ENCODE data around the gene TACC3. TPM values are rescaled to one million over a fixed set of nuclear protein-coding genes. Genes with fewer than 3 reads are reported as not detected.

The TACC3 gene
- total RNA-seq, 2 experiments from 2014 or later = 197 to 206 TPM

DNA sequence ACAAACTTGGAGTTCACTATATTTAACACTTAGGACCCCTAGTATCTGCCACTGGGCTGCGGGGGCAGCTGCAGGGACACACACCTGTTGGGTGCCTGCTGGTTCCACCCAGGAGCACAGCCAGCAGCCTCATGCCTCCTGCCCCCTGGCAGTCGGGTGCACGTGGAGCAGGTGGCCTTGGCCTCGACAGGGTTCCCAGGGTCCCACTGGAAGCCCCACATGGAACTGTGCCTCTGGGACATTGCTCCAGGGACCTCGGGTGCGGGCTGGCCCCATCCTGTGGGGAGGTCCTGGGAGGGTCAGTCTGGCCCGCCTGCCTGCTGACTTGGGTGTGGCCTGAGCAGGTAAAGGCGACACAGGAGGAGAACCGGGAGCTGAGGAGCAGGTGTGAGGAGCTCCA is 18.0 kb downstream of the TACC3 start:
- no peak overlapping the region for H3K4me3 Mint-ChIP-seq
- POLR2A ChIA-PET = no interaction called here
- H3K27me3 Mint-ChIP-seq = no peaks in the 10 kb centered on the region
- H3K27ac Mint-ChIP-seq = no peak overlapping the region
- H3K4me1 Mint-ChIP-seq = no peaks in the 10 kb centered on the region
- peaks cover 4% of the 10 kb centered on the region for H3K9me3 Mint-ChIP-seq (ENCODE audit: low read depth)
- ATAC-seq (no peak), DNase-seq (no peak)
- intact Hi-C loops (cut with DNase I, micrococcal nuclease) = no loop called here
- CTCF ChIA-PET = interaction anchor here (1.8 to 3.5 kb wide), 2 partner anchors 9 to 46 kb away, joined by 5 to 11 read pairs; no protein-coding TSS in a partner anchor
- peaks cover 69% of the 10 kb centered on the region for H3K36me3 Mint-ChIP-seq (ENCODE audit: low read depth)

DNA sequence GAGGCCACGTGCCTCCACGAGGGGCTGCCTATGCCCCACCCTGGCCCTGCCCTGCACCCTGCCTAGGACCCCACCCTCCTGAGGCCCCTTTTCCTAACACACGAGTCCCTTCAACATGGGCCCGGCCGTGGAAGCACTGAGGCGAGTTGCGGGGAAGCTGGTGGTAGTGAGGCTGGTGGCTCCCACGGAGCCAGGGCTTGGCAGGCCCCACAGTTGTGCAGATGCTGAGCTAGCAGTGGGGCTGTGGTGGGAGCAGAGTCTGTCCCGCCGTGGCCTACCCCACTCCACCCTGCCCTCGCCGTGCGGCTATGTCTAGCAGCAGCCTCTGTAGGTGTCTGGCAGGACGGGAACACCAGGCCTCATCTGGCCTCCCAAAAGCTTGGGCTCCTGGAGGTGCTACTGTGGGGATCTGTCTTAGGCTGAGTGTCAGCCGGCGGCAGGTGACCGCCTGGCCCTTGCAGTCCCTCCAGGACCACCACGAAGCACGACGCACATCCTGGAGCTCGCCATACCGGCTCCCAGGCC is 18.8 kb downstream of the TACC3 start:
- H3K27ac Mint-ChIP-seq = no peak overlapping the region
- intact Hi-C loops (cut with DNase I, micrococcal nuclease) = loop anchor here in 1 of 2 experiments (10.0 kb wide), 1 partner anchor 155 kb away; no protein-coding TSS in a partner anchor
- ChIA-PET POLR2A (no interaction called here), CTCF (interaction anchor here (1.8 to 3.5 kb wide), 2 partner anchors 8 to 46 kb away, joined by 5 to 11 read pairs; no protein-coding TSS in a partner anchor)
- H3K27me3 Mint-ChIP-seq = no peaks in the 10 kb centered on the region
- peaks cover 72% of the 10 kb centered on the region for H3K36me3 Mint-ChIP-seq (ENCODE audit: low read depth)
- ATAC-seq (no peak), DNase-seq (no peak)
- H3K9me3 Mint-ChIP-seq (ENCODE audit: low read depth) = peaks cover 4% of the 10 kb centered on the region
- no peaks in the 10 kb centered on the region for H3K4me1 Mint-ChIP-seq
- H3K4me3 Mint-ChIP-seq = no peak overlapping the region

DNA sequence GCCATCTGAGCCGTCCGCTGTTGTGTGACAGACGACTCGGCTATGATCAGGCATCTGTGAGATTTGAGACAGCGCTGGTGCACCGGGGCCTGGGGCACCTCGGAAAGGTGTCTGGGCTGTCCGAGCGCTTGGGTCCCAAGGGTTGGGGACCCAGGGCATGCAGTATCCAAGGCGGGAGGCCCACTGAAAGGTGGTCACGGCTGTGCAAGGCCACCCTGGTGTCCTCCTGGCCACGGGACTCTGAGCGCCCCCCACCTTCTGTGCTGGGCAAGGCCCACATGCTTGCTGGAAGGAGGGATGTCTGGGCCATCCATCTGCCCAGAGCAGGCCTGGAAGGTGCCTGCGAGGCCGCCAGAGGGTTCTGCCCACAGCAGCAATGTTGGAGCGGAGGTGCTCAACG is 19.9 kb downstream of the TACC3 start:
- intact Hi-C loops (cut with DNase I, micrococcal nuclease) = loop anchor here in 1 of 2 experiments (10.0 kb wide), 1 partner anchor 154 kb away; no protein-coding TSS in a partner anchor
- POLR2A ChIA-PET = interaction anchor here (0.6 kb wide), 1 partner anchor 160 kb away, joined by 9 read pairs; no protein-coding TSS in a partner anchor
- CTCF ChIA-PET = interaction anchor here (0.7 to 3.5 kb wide), 2 partner anchors 48 to 189 kb away, joined by 3 to 11 read pairs; no protein-coding TSS in a partner anchor
- Mint-ChIP-seq H3K27me3 (no peaks in the 10 kb centered on the region), H3K4me1 (no peaks in the 10 kb centered on the region), H3K36me3 (ENCODE audit: low read depth) (peaks cover 62% of the 10 kb centered on the region), H3K4me3 (no peak overlapping the region), H3K9me3 (ENCODE audit: low read depth) (peaks cover 4% of the 10 kb centered on the region), H3K27ac (no peak overlapping the region)
- DNase-seq (no peak), ATAC-seq (no peak)

DNA sequence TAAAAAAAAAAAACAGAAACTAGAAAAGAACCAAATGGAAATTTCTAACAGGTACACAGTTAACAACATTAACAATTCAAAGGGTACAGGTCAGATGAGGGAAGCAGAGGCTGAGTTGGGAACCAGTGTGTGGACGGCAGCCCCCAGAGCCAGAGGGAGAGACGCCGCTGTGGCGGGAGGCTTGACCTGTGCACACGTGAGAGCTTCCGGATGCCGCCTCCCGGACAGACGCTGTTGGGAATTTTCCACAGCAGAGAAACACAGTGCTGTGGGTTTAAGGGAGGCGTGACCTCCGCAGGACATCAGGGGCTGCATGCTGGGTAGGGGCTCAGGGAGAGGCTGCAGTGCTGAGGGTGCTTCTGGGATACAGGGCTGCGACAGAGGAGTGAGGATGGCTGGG is 22.2 kb downstream of the TACC3 start:
- H3K4me3 Mint-ChIP-seq = no peak overlapping the region
- H3K27ac Mint-ChIP-seq = no peak overlapping the region
- peaks cover 39% of the 10 kb centered on the region for H3K36me3 Mint-ChIP-seq (ENCODE audit: low read depth)
- H3K9me3 Mint-ChIP-seq (ENCODE audit: low read depth) = peaks cover 2% of the 10 kb centered on the region
- ATAC-seq = no peak
- CTCF ChIA-PET = interaction anchor here (0.7 to 6.3 kb wide), 4 partner anchors 17 to 157 kb away, joined by 3 to 104 read pairs (median 4); no protein-coding TSS in a partner anchor
- no peaks in the 10 kb centered on the region for H3K4me1 Mint-ChIP-seq
- intact Hi-C loops (cut with DNase I, micrococcal nuclease) = loop anchor here in 1 of 2 experiments (10.0 kb wide), 1 partner anchor 151 kb away; no protein-coding TSS in a partner anchor
- POLR2A ChIA-PET = no interaction called here
- no peak for DNase-seq
- no peaks in the 10 kb centered on the region for H3K27me3 Mint-ChIP-seq

DNA sequence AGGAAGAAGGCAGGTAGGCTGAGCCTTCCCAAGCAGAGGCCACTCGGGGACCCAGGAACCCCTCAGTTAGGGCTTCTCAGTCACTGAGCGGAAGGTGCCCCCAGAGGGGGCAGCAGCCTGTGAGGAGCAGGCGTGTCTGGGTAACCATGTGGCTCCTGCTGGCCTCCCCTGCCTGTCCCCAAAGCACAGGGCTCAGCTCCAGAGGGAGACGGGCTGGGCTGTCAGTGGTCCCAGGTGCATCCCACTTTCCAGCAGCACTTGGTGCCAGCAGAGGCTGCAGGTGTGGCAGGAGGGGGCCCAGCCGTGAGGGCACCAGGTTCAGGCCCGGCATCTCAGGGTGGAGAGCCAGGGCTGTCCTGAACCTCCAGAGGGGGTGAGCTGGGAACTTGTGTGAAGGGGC is 22.7 kb downstream of the TACC3 start:
- ChIA-PET POLR2A (no interaction called here), CTCF (interaction anchor here (0.6 to 6.3 kb wide), 7 partner anchors 17 to 381 kb away, joined by 3 to 104 read pairs (median 4); no protein-coding TSS in a partner anchor)
- H3K36me3 Mint-ChIP-seq (ENCODE audit: low read depth) = peaks cover 34% of the 10 kb centered on the region

DNA sequence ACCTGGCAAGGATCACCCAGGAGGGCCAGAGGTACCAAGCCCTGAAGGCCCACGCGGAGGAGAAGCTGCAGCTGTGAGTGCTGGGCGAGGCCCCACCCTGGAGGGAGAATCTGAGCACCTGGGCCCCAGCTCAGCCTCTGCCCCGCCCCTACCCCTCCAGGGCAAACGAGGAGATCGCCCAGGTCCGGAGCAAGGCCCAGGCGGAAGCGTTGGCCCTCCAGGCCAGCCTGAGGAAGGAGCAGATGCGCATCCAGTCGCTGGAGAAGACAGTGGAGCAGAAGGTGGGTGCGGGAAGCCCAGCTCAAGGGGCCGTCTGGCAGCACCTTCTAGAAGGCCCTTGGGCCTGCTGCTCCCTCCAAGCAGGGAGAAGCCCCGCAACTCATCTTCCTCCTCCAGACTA is 23.2 kb downstream of the TACC3 start:
- intact Hi-C loops (cut with DNase I, micrococcal nuclease) = loop anchor here in 1 of 2 experiments (10.0 kb wide), 1 partner anchor 150 kb away; no protein-coding TSS in a partner anchor
- no peaks in the 10 kb centered on the region for H3K9me3 Mint-ChIP-seq (ENCODE audit: low read depth)
- CTCF ChIA-PET = interaction anchor here (0.6 to 6.3 kb wide), 11 partner anchors 15 to 381 kb away, joined by 3 to 104 read pairs (median 4); no protein-coding TSS in a partner anchor
- peaks cover 32% of the 10 kb centered on the region for H3K36me3 Mint-ChIP-seq (ENCODE audit: low read depth)
- no peaks in the 10 kb centered on the region for H3K27me3 Mint-ChIP-seq
- H3K4me3 Mint-ChIP-seq = no peak overlapping the region
- ATAC-seq (no peak), DNase-seq (no peak)
- H3K27ac Mint-ChIP-seq = no peak overlapping the region
- H3K4me1 Mint-ChIP-seq = no peaks in the 10 kb centered on the region
- POLR2A ChIA-PET = no interaction called here

More for the DNA sequence above, 22.7 kb downstream of the TACC3 start:
- ATAC-seq (no peak), DNase-seq (no peak)
- no peaks in the 10 kb centered on the region for H3K27me3 Mint-ChIP-seq
- no peak overlapping the region for H3K4me3 Mint-ChIP-seq
- H3K27ac Mint-ChIP-seq = no peak overlapping the region
- no peaks in the 10 kb centered on the region for H3K4me1 Mint-ChIP-seq
- no peaks in the 10 kb centered on the region for H3K9me3 Mint-ChIP-seq (ENCODE audit: low read depth)
- intact Hi-C loops (cut with DNase I, micrococcal nuclease) = loop anchor here in 1 of 2 experiments (10.0 kb wide), 1 partner anchor 151 kb away; no protein-coding TSS in a partner anchor

DNA sequence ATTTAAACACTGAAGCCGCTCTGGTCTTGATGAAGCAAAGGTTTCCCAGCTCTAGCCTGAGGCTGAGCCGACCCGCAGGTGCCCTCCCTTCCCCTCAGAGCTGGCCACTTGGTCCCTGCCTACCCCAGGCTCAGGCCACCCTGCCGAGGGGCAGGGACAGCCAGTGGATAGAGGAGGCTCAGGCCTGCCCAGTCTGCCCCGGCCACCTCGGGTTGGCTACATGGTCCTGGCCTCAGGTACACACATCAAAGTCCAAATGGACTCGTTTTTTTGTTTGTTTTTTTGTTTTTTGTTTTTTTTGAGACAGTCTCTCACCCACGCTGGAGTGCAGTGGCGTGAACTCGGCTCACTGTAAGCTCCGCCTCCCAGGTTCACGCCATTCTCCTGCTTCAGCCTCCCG is 23.8 kb downstream of the TACC3 start:
- CTCF ChIA-PET = interaction anchor here (0.6 to 6.3 kb wide), 14 partner anchors 10 to 492 kb away, joined by 3 to 104 read pairs (median 3); partner anchors contain the start of gene SLBP
- intact Hi-C loops (cut with DNase I, micrococcal nuclease) = loop anchor here (5.0 to 10.0 kb wide), 2 partner anchors 47 to 150 kb away; partner anchors contain the start of gene FGFR3 (in 1 of the 2)
- Mint-ChIP-seq H3K4me3 (no peak overlapping the region), H3K27ac (no peak overlapping the region), H3K36me3 (ENCODE audit: low read depth) (peaks cover 31% of the 10 kb centered on the region), H3K4me1 (no peaks in the 10 kb centered on the region), H3K9me3 (ENCODE audit: low read depth) (no peaks in the 10 kb centered on the region), H3K27me3 (no peaks in the 10 kb centered on the region)
- ATAC-seq (no peak), DNase-seq (no peak)
- POLR2A ChIA-PET = interaction anchor here (0.5 kb wide), 1 partner anchor 449 kb away, joined by 6 read pairs; no protein-coding TSS in a partner anchor

DNA sequence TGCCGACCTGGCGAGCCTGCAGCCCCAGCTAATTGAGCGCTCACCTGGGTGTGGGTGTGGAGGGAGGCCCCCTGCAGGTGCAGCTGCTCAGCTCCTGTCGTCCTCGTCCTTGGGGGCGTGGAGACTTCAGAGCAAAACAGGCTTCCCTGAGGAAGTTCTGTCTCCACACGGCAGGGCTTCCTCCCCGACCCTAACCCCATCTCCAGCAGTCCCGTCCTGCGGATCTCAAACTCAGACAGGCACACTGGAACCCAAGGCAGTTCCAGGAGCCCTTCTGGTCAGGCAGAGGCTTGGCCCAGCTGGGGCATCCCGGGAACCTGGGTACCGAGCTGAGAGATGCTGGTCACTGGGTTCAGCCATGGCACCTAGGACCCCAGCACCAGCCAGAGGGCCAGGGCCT is 24.4 kb downstream of the TACC3 start:
- Mint-ChIP-seq H3K9me3 (ENCODE audit: low read depth) (no peaks in the 10 kb centered on the region), H3K4me1 (no peaks in the 10 kb centered on the region), H3K4me3 (no peak overlapping the region), H3K36me3 (ENCODE audit: low read depth) (peaks cover 26% of the 10 kb centered on the region), H3K27me3 (no peaks in the 10 kb centered on the region), H3K27ac (no peak overlapping the region)
- CTCF ChIA-PET = interaction anchor here (0.6 to 6.3 kb wide), 10 partner anchors 10 to 492 kb away, joined by 3 to 104 read pairs (median 3); partner anchors contain the start of gene SLBP
- POLR2A ChIA-PET = interaction anchor here (0.5 kb wide), 1 partner anchor 449 kb away, joined by 6 read pairs; no protein-coding TSS in a partner anchor
- intact Hi-C loops (cut with DNase I, micrococcal nuclease) = loop anchor here (5.0 to 10.0 kb wide), 2 partner anchors 47 to 149 kb away; partner anchors contain the start of gene FGFR3 (in 1 of the 2)
- DNase-seq (no peak), ATAC-seq (no peak)

DNA sequence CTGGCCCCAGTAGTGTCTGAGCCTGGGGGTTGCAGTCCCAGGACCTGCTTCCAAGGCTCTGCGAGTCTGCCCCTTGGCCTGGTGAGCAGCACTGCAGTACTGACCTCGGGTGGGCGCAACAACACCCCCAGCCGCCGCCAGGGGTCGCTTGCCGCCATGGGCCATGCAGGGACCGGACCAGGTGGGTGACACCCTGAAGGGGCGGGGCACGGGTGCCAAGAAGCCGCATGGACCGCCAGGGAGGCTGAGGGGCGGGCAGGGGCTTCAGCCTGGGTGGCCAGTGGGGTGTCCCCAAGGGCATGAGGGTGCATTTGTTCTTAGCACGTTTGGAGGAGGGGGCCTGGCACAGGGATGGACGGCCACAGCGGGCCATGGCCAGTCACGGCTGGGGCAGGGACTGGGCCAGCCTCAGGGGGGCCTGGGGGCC is 25.0 kb downstream of the TACC3 start:
- Mint-ChIP-seq H3K36me3 (ENCODE audit: low read depth) (peaks cover 21% of the 10 kb centered on the region), H3K9me3 (ENCODE audit: low read depth) (no peaks in the 10 kb centered on the region), H3K4me3 (no peak overlapping the region), H3K27me3 (no peaks in the 10 kb centered on the region), H3K27ac (no peak overlapping the region), H3K4me1 (no peaks in the 10 kb centered on the region)
- POLR2A ChIA-PET = no interaction called here
- ATAC-seq (peak; percentile 72), DNase-seq (peak; percentile 88)
- intact Hi-C loops (cut with DNase I, micrococcal nuclease) = loop anchor here (5.0 to 10.0 kb wide), 2 partner anchors 46 to 149 kb away; partner anchors contain the start of gene FGFR3 (in 1 of the 2)
- CTCF ChIA-PET = interaction anchor here (0.6 to 6.3 kb wide), 3 partner anchors 31 to 173 kb away, joined by 3 to 104 read pairs (median 4); no protein-coding TSS in a partner anchor

DNA sequence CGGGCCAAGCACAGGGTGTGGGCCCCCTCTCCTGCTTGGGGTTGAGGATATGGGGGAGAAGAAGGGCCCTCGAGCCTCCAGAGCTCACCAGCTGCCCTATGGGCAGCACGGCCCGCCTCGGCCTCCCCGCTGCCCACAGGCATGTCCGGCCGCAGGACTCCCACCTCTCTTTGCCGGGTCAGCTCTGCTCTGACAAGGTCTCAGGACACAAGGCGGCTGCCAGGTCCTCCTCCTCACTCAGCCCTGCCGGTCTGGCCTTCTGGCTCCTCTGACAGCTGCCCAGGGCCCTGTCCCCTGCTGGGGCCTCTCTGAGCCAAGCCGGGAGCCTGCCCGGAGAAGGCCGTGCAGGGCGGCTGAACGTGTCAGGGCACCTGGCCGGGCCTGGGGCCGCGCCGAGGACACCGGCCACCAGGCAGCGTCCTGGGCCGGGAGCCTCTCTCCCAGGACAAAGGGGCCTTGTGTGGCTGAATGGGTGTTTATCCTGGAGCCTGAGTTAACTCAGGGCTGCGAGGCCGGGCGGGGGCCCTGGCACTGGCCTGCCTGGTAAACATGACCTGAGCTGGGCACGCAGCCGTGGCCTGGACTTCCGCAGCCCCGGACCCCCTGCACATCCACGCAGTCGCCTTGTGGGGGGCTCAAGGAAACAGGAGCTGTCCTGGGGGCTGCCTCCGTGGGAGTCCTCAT is 25.7 kb downstream of the TACC3 start:
- H3K27ac Mint-ChIP-seq = no peak overlapping the region
- intact Hi-C loops (cut with DNase I, micrococcal nuclease) = loop anchor here (5.0 to 10.0 kb wide), 2 partner anchors 45 to 148 kb away; partner anchors contain the start of gene FGFR3 (in 1 of the 2)
- CTCF ChIA-PET = interaction anchor here (0.6 to 6.3 kb wide), 13 partner anchors 18 to 717 kb away, joined by 3 to 104 read pairs (median 3); no protein-coding TSS in a partner anchor
- H3K9me3 Mint-ChIP-seq (ENCODE audit: low read depth) = no peaks in the 10 kb centered on the region
- no peaks in the 10 kb centered on the region for H3K27me3 Mint-ChIP-seq
- POLR2A ChIA-PET = no interaction called here
- H3K4me1 Mint-ChIP-seq = no peaks in the 10 kb centered on the region
- H3K4me3 Mint-ChIP-seq = no peak overlapping the region
- H3K36me3 Mint-ChIP-seq (ENCODE audit: low read depth) = peaks cover 14% of the 10 kb centered on the region
- DNase-seq = no peak
- no peak for ATAC-seq

DNA sequence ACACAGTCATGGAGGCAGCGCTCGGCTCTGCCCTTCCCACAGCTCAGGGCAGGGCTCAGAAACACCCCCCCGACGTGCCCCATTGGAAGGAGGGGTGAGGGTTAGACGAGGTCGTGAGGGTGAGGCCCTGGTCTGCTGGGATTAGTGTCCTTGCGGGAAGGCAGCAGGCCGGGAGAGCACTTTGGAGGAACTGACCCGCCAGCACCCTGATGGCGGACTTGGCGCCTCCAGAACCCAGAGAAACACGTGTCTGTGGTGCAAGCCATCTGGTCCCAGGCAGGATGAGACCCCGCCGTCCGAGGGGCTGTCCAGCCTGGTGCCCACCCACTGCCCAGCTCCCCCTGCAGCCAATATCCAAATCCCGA is 26.3 kb downstream of the TACC3 start:
- ATAC-seq = no peak
- no peak overlapping the region for H3K27ac Mint-ChIP-seq
- ChIA-PET CTCF (interaction anchor here (0.6 to 6.3 kb wide), 14 partner anchors 18 to 258 kb away, joined by 3 to 104 read pairs (median 3); no protein-coding TSS in a partner anchor), POLR2A (no interaction called here)
- no peak for DNase-seq
- H3K36me3 Mint-ChIP-seq (ENCODE audit: low read depth) = peaks cover 14% of the 10 kb centered on the region
- H3K4me3 Mint-ChIP-seq = no peak overlapping the region
- no peaks in the 10 kb centered on the region for H3K9me3 Mint-ChIP-seq (ENCODE audit: low read depth)
- intact Hi-C loops (cut with DNase I, micrococcal nuclease) = loop anchor here (5.0 to 10.0 kb wide), 2 partner anchors 45 to 147 kb away; partner anchors contain the start of gene FGFR3 (in 1 of the 2)
- H3K27me3 Mint-ChIP-seq = no peaks in the 10 kb centered on the region
- no peaks in the 10 kb centered on the region for H3K4me1 Mint-ChIP-seq

All from activated CD4-positive, alpha-beta T cell treated with anti-CD3 and anti-CD28 coated beads for 36 hours (primary cell).